ENCODE data around the gene MYO1F.

MYO1F gene

DNA sequence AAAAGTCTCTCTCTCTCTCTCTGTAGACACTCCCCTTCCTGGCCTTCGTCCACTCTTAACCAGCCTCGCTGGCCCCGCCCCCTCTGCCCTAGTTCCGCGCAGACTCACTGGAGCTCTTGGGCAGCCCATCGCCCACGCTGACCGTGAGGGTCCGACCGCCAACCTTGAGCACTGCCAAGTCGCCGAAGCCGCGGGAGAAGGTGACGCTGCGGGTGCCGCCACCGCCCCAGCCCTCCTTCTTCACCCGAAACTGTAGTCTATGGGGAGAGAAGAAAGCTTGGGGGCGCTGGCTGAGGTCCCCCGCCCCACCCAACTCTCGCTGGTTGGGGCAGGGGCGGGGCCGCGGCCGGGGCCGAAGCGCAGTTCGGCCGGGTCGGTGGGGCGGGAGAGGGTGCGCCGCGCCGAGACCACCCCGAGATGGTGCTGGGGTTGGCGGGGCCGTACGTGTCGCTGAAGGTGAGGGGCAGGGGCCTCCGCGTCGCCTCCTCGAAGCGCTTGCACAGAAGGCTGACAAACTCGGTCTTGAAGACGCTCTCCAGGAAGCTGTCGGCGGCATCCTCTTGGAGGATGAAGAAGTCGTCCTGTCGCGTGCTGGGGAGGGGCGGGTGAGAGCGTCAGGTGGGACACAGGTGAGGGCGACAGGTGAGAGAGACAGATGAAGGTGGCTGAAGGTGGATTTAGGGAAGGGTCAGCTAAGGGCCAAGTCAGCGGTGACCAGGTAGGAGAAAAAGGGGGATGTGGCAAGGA, 50.7 kb downstream of the MYO1F start:
- H3K4me1 ChIP-seq (ENCODE audit: control insufficient read depth in 2 of 2, insufficient read depth in 1 of 2, low read depth in 1 of 2, low read length in 2 of 2): peaks cover 6 to 9% of the 10 kb centered on the region in 2 donors
- WGBS, 2 donors (ENCODE audit: extremely low coverage in 2 of 2, insufficient read length in 2 of 2, insufficient replicate concordance in 1 of 2): no CpG with 5 or more reads among the region's 57 CpGs

DNA sequence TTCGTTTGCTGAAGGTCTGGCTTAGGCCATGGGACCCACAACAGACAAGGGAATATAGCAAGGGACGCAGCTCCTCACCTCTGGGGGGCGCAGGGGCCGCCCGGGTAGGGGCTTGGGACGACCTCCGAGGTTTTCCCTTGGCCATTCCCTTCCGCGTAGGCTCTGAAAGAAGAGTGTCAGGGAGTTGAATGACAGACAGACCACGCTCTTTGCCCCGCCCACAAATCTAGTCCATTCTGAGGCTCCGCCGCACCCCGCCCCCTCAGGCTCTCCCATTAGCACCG, 51.9 kb downstream of the MYO1F start:
- no peak overlapping the region for H2BK15ac ChIP-seq (ENCODE audit: low read length)
- H3K14ac ChIP-seq (ENCODE audit: low read length): no peak overlapping the region
- H2AK5ac ChIP-seq (ENCODE audit: low read depth, low read length): no peak overlapping the region
- H3K36me3 ChIP-seq (replicated peaks in 1 of 2; ENCODE audit: control insufficient read depth in 2 of 2, insufficient read depth in 2 of 2, low read length in 2 of 2): peaks cover 0 to 2% of the 10 kb centered on the region in 2 donors
- H3K4me1 ChIP-seq (ENCODE audit: control insufficient read depth in 2 of 2, insufficient read depth in 1 of 2, low read depth in 1 of 2, low read length in 2 of 2): peaks cover 6 to 9% of the 10 kb centered on the region in 2 donors
- H3K4me2 ChIP-seq (ENCODE audit: insufficient read depth, low read length, poor library complexity, severe bottlenecking): peak overlapping the region; percentile 50
- H4K91ac ChIP-seq (ENCODE audit: low read depth, low read length, poor library complexity): no peak overlapping the region
- peak overlapping the region in 1 of 2 donors; percentile 26 for H3K4me3 ChIP-seq (ENCODE audit: low read length in 2 of 2)
- H4K8ac ChIP-seq (ENCODE audit: low read depth, low read length): no peak overlapping the region
- no peak overlapping the region for H3K9ac ChIP-seq (ENCODE audit: low read depth, low read length, poor library complexity)
- H2BK120ac ChIP-seq (ENCODE audit: low read depth, low read length): no peak overlapping the region
- no CpG with 5 or more reads among the region's 15 CpGs for WGBS, 2 donors (ENCODE audit: extremely low coverage in 2 of 2, insufficient read length in 2 of 2, insufficient replicate concordance in 1 of 2)
- H3K27me3 ChIP-seq (ENCODE audit: control insufficient read depth in 3 of 3, insufficient read depth in 3 of 3, low read depth in 1 of 3, low read length in 3 of 3): peaks cover 0 to 7% (median 0%) of the 10 kb centered on the region in 3 experiments
- DNase-seq (ENCODE audit: low spot score): peak; percentile 100
- H3K23ac ChIP-seq (ENCODE audit: low read depth, low read length, poor library complexity): no peak overlapping the region
- H2BK12ac ChIP-seq (ENCODE audit: low read length): no peak overlapping the region
- peak overlapping the region; percentile 50 for H3K18ac ChIP-seq (ENCODE audit: low read length)
- no peak overlapping the region for H2BK5ac ChIP-seq (ENCODE audit: low read length)
- H3K4ac ChIP-seq (ENCODE audit: low read length): no peak overlapping the region
- H3K79me1 ChIP-seq (ENCODE audit: low read depth, low read length): peaks cover 11% of the 10 kb centered on the region
- peak overlapping the region; percentile 85 for H2AFZ ChIP-seq (ENCODE audit: low read length)
- peak overlapping the region; percentile 79 for H3K27ac ChIP-seq (replicated peaks; ENCODE audit: low read length)
- H3K9me3 ChIP-seq (replicated peaks in 1 of 2; ENCODE audit: control insufficient read depth in 2 of 2, insufficient read depth in 1 of 2, low read depth in 1 of 2, low read length in 2 of 2): peaks cover 0 to 1% of the 10 kb centered on the region in 2 donors

More for the DNA sequence above, 50.7 kb downstream of the MYO1F start:
- peak overlapping the region; percentile 33 for H2AK5ac ChIP-seq (ENCODE audit: low read depth, low read length)
- H3K4me3 ChIP-seq (ENCODE audit: low read length in 2 of 2): peak overlapping the region; percentile 72 to 87
- H4K91ac ChIP-seq (ENCODE audit: low read depth, low read length, poor library complexity): no peak overlapping the region
- H3K18ac ChIP-seq (ENCODE audit: low read length): peak overlapping the region; percentile 94
- peak overlapping the region; percentile 95 for H3K9ac ChIP-seq (ENCODE audit: low read depth, low read length, poor library complexity)
- H3K23ac ChIP-seq (ENCODE audit: low read depth, low read length, poor library complexity): peak overlapping the region; percentile 97
- H2BK15ac ChIP-seq (ENCODE audit: low read length): peak overlapping the region; percentile 58
- H3K27ac ChIP-seq (replicated peaks; ENCODE audit: low read length): peak overlapping the region; percentile 85
- peak; percentile 92 for DNase-seq (ENCODE audit: low spot score)
- H3K27me3 ChIP-seq (ENCODE audit: control insufficient read depth in 3 of 3, insufficient read depth in 3 of 3, low read depth in 1 of 3, low read length in 3 of 3): peaks cover 0 to 7% (median 0%) of the 10 kb centered on the region in 3 experiments
- peaks cover 0 to 1% of the 10 kb centered on the region in 2 donors for H3K9me3 ChIP-seq (replicated peaks in 1 of 2; ENCODE audit: control insufficient read depth in 2 of 2, insufficient read depth in 1 of 2, low read depth in 1 of 2, low read length in 2 of 2)
- no peak overlapping the region for H2BK120ac ChIP-seq (ENCODE audit: low read depth, low read length)
- peak overlapping the region; percentile 94 for H2AFZ ChIP-seq (ENCODE audit: low read length)
- H2BK12ac ChIP-seq (ENCODE audit: low read length): peak overlapping the region; percentile 73
- H3K79me1 ChIP-seq (ENCODE audit: low read depth, low read length): peaks cover 11% of the 10 kb centered on the region
- H4K8ac ChIP-seq (ENCODE audit: low read depth, low read length): peak overlapping the region; percentile 74
- peak overlapping the region; percentile 30 for H2BK5ac ChIP-seq (ENCODE audit: low read length)
- H3K36me3 ChIP-seq (replicated peaks in 1 of 2; ENCODE audit: control insufficient read depth in 2 of 2, insufficient read depth in 2 of 2, low read length in 2 of 2): peaks cover 0 to 2% of the 10 kb centered on the region in 2 donors
- no peak overlapping the region for H3K14ac ChIP-seq (ENCODE audit: low read length)
- peak overlapping the region; percentile 94 for H3K4me2 ChIP-seq (ENCODE audit: insufficient read depth, low read length, poor library complexity, severe bottlenecking)
- H3K4ac ChIP-seq (ENCODE audit: low read length): no peak overlapping the region

DNA sequence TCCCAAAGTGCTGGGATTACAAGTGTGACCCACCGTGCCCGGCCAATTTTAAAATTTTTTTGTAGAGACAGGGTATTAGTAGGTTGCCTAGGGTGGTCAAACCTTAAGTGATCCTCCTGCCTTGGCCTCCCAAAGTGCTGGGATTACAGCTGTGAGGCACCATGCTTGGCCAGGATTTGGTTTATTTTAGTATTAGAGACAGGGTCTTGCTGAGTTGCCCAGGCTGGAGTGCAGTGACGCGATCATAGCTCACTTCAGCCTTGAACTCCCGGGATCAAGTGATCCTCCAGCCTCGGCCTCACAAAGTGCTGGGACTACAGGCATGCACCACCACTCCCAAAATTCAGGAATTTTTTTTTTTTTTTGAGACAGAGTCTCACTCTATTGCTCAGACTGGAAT, 57.9 kb downstream of the MYO1F start:
- Histone ChIP-seq H3K18ac (ENCODE audit: low read length) (no peak overlapping the region), H2AFZ (ENCODE audit: low read length) (no peak overlapping the region), H2AK5ac (ENCODE audit: low read depth, low read length) (no peak overlapping the region), H2BK5ac (ENCODE audit: low read length) (no peak overlapping the region), H3K9ac (ENCODE audit: low read depth, low read length, poor library complexity) (no peak overlapping the region), H3K79me1 (ENCODE audit: low read depth, low read length) (no peaks in the 10 kb centered on the region), H3K36me3 (replicated peaks in 1 of 2; ENCODE audit: control insufficient read depth in 2 of 2, insufficient read depth in 2 of 2, low read length in 2 of 2) (no peaks in the 10 kb centered on the region), H3K4me2 (ENCODE audit: insufficient read depth, low read length, poor library complexity, severe bottlenecking) (no peak overlapping the region), H4K91ac (ENCODE audit: low read depth, low read length, poor library complexity) (no peak overlapping the region), H2BK120ac (ENCODE audit: low read depth, low read length) (no peak overlapping the region), H3K4me3 (ENCODE audit: low read length in 2 of 2) (no peak overlapping the region), H3K27ac (replicated peaks; ENCODE audit: low read length) (no peak overlapping the region), H3K23ac (ENCODE audit: low read depth, low read length, poor library complexity) (no peak overlapping the region), H2BK12ac (ENCODE audit: low read length) (no peak overlapping the region), H3K9me3 (replicated peaks in 1 of 2; ENCODE audit: control insufficient read depth in 2 of 2, insufficient read depth in 1 of 2, low read depth in 1 of 2, low read length in 2 of 2) (no peaks in the 10 kb centered on the region), H3K27me3 (ENCODE audit: control insufficient read depth in 3 of 3, insufficient read depth in 3 of 3, low read depth in 1 of 3, low read length in 3 of 3) (no peaks in the 10 kb centered on the region), H3K4me1 (ENCODE audit: control insufficient read depth in 2 of 2, insufficient read depth in 1 of 2, low read depth in 1 of 2, low read length in 2 of 2) (no peaks in the 10 kb centered on the region), H4K8ac (ENCODE audit: low read depth, low read length) (no peak overlapping the region), H3K14ac (ENCODE audit: low read length) (no peak overlapping the region), H2BK15ac (ENCODE audit: low read length) (no peak overlapping the region), H3K4ac (ENCODE audit: low read length) (no peak overlapping the region)
- no CpG with 5 or more reads among the region's 6 CpGs for WGBS, 2 donors (ENCODE audit: extremely low coverage in 2 of 2, insufficient read length in 2 of 2, insufficient replicate concordance in 1 of 2)
- DNase-seq (ENCODE audit: low spot score): no peak

DNA sequence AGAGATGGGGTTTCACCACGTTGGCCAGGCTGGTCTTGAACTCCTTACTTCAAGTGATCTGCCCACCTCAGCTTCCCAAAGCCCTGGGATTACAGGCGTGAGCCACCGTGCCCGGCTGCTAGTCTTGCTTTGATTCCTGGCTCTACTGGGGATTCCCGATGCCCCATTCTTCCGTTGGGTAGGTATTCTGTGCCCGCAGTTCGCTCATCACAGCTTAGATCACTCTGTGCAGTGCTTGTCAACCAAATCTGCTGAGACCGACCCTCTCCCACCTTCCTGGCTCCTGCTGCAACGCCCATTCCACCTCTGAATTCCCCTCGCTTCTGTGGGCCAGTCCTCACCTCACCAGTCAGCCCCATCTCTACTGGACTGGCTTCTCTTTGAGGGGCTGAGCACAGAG, 58.7 kb downstream of the MYO1F start:
- Histone ChIP-seq H3K23ac (ENCODE audit: low read depth, low read length, poor library complexity) (peak overlapping the region; percentile 17), H3K9me3 (replicated peaks in 1 of 2; ENCODE audit: control insufficient read depth in 2 of 2, insufficient read depth in 1 of 2, low read depth in 1 of 2, low read length in 2 of 2) (no peaks in the 10 kb centered on the region), H2BK12ac (ENCODE audit: low read length) (no peak overlapping the region), H3K27ac (replicated peaks; ENCODE audit: low read length) (no peak overlapping the region), H3K79me1 (ENCODE audit: low read depth, low read length) (no peaks in the 10 kb centered on the region), H2BK15ac (ENCODE audit: low read length) (peak overlapping the region; percentile 43), H3K4me1 (ENCODE audit: control insufficient read depth in 2 of 2, insufficient read depth in 1 of 2, low read depth in 1 of 2, low read length in 2 of 2) (no peaks in the 10 kb centered on the region), H3K36me3 (replicated peaks in 1 of 2; ENCODE audit: control insufficient read depth in 2 of 2, insufficient read depth in 2 of 2, low read length in 2 of 2) (no peaks in the 10 kb centered on the region), H2BK120ac (ENCODE audit: low read depth, low read length) (peak overlapping the region; percentile 47), H3K4ac (ENCODE audit: low read length) (no peak overlapping the region), H2AFZ (ENCODE audit: low read length) (no peak overlapping the region), H2AK5ac (ENCODE audit: low read depth, low read length) (peak overlapping the region; percentile 94), H4K8ac (ENCODE audit: low read depth, low read length) (no peak overlapping the region), H4K91ac (ENCODE audit: low read depth, low read length, poor library complexity) (no peak overlapping the region), H3K4me3 (ENCODE audit: low read length in 2 of 2) (no peak overlapping the region), H3K18ac (ENCODE audit: low read length) (no peak overlapping the region), H3K27me3 (ENCODE audit: control insufficient read depth in 3 of 3, insufficient read depth in 3 of 3, low read depth in 1 of 3, low read length in 3 of 3) (no peaks in the 10 kb centered on the region), H2BK5ac (ENCODE audit: low read length) (no peak overlapping the region), H3K9ac (ENCODE audit: low read depth, low read length, poor library complexity) (no peak overlapping the region), H3K14ac (ENCODE audit: low read length) (no peak overlapping the region), H3K4me2 (ENCODE audit: insufficient read depth, low read length, poor library complexity, severe bottlenecking) (no peak overlapping the region)
- WGBS, 2 donors (ENCODE audit: extremely low coverage in 2 of 2, insufficient read length in 2 of 2, insufficient replicate concordance in 1 of 2): no CpG with 5 or more reads among the region's 11 CpGs
- DNase-seq (ENCODE audit: low spot score): no peak
